ENCODE results near the gene MEIKIN.
"Not testable (repeated sequence)": the region's sequence is repeated elsewhere in the genome, so short reads cannot be mapped to it uniquely, and the experiment has no call there.

The MEIKIN gene

DNA sequence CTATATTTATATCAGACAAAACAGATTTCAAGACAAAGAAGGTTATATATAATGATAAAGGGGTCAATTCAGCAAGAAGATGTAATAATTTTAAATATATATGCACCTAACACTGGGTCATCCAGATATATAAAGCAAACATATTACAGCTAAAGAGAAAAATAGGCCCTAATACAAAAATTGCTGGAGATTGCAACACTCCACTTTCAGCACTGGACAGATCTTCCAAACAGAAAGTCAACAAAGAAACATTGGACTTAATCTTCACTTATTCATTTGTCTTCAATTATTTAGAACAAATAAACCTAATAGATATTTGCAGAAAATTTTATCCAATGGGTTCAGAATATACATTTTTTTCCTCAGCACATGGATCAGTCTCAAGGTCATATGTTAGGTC, 45.8 kb downstream of the MEIKIN start:
- Mint-ChIP-seq H3K36me3 (ENCODE audit: low read depth) (peaks cover 20% of the 10 kb centered on the region), H3K9me3 (peaks cover 42% of the 10 kb centered on the region), H3K27me3 (peaks cover 3% of the 10 kb centered on the region), H3K4me1 (ENCODE audit: low read depth) (peaks cover 18% of the 10 kb centered on the region), H3K4me3 (no peak overlapping the region), H3K27ac (no peak overlapping the region)

- Mint-ChIP-seq H3K9me3 (no peaks in the 10 kb centered on the region), H3K4me1 (ENCODE audit: low read depth) (no peaks in the 10 kb centered on the region), H3K4me3 (no peak overlapping the region)
These were observed 61.5 kb downstream of the MEIKIN start for GRCh38 chr5:131883984-131884383.

GRCh38 chr5:131879705-131880104, 65.8 kb downstream of the MEIKIN start:
- no peaks in the 10 kb centered on the region for H3K36me3 Mint-ChIP-seq (ENCODE audit: low read depth)
- H3K4me1 Mint-ChIP-seq (ENCODE audit: low read depth): no peaks in the 10 kb centered on the region
- H3K9me3 Mint-ChIP-seq: no peaks in the 10 kb centered on the region

More at GRCh38 chr5:131883984-131884383, 61.5 kb downstream of the MEIKIN start:
- no peaks in the 10 kb centered on the region for H3K36me3 Mint-ChIP-seq (ENCODE audit: low read depth)
- no peaks in the 10 kb centered on the region for H3K27me3 Mint-ChIP-seq
- no peak overlapping the region for H3K27ac Mint-ChIP-seq

GRCh38 chr5:131877873-131878272, 67.6 kb downstream of the MEIKIN start:
- Mint-ChIP-seq H3K4me3 (no peak overlapping the region), H3K9me3 (peaks cover 4% of the 10 kb centered on the region), H3K36me3 (ENCODE audit: low read depth) (no peaks in the 10 kb centered on the region), H3K27me3 (no peaks in the 10 kb centered on the region), H3K27ac (no peak overlapping the region), H3K4me1 (ENCODE audit: low read depth) (no peaks in the 10 kb centered on the region)

More at GRCh38 chr5:131879705-131880104, 65.8 kb downstream of the MEIKIN start:
- Mint-ChIP-seq H3K27me3 (no peaks in the 10 kb centered on the region), H3K4me3 (no peak overlapping the region), H3K27ac (no peak overlapping the region)

- H3K27me3 Mint-ChIP-seq; H3K4me1 Mint-ChIP-seq (ENCODE audit: low read depth); H3K27ac Mint-ChIP-seq; H3K4me3 Mint-ChIP-seq: not testable (repeated sequence)
- Mint-ChIP-seq H3K9me3 (peaks cover 26% of the 10 kb centered on the region), H3K36me3 (ENCODE audit: low read depth) (peaks cover 11% of the 10 kb centered on the region)
These were observed 74.2 kb downstream of the MEIKIN start for GRCh38 chr5:131871251-131871650.

GRCh38 chr5:131867524-131867923, 77.9 kb downstream of the MEIKIN start:
- no peak overlapping the region for H3K4me3 Mint-ChIP-seq
- peaks cover 6% of the 10 kb centered on the region for H3K27me3 Mint-ChIP-seq
- H3K9me3 Mint-ChIP-seq: peaks cover 43% of the 10 kb centered on the region
- no peaks in the 10 kb centered on the region for H3K4me1 Mint-ChIP-seq (ENCODE audit: low read depth)
- peaks cover 15% of the 10 kb centered on the region for H3K36me3 Mint-ChIP-seq (ENCODE audit: low read depth)
- no peak overlapping the region for H3K27ac Mint-ChIP-seq

- no peaks in the 10 kb centered on the region for H3K4me1 Mint-ChIP-seq (ENCODE audit: low read depth)
- H3K36me3 Mint-ChIP-seq (ENCODE audit: low read depth): peaks cover 9% of the 10 kb centered on the region
- peaks cover 29% of the 10 kb centered on the region for H3K9me3 Mint-ChIP-seq
- no peak overlapping the region for H3K27ac Mint-ChIP-seq
- no peak overlapping the region for H3K4me3 Mint-ChIP-seq
- H3K27me3 Mint-ChIP-seq: no peaks in the 10 kb centered on the region
These were observed 81.8 kb downstream of the MEIKIN start for GRCh38 chr5:131863700-131864099.

DNA sequence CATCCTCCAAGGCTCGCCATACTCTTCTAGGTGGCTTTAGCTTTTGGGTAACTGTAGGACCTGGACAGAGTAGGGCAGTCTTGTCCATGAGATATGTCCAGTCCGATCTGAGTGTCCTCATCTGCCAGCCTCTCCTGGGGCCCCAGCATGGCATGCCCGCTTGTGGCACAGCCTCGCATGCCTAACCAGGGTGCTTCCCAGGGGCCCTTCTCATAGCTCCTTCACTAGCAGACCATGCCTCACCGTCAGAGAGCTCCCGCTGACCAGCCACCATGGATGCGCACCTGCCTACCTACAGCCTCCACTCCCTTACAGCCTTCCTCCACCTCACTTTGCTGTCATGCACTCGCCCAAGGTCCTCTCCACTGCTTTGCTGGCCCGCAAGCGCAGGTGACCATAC, 88.1 kb downstream of the MEIKIN start:
- no peak overlapping the region for H3K4me3 Mint-ChIP-seq
- H3K4me1 Mint-ChIP-seq (ENCODE audit: low read depth): peaks cover 18% of the 10 kb centered on the region
- no peaks in the 10 kb centered on the region for H3K36me3 Mint-ChIP-seq (ENCODE audit: low read depth)
- H3K27me3 Mint-ChIP-seq: no peaks in the 10 kb centered on the region
- no peak overlapping the region for H3K27ac Mint-ChIP-seq
- peaks cover 5% of the 10 kb centered on the region for H3K9me3 Mint-ChIP-seq

- Mint-ChIP-seq H3K27me3 (no peaks in the 10 kb centered on the region), H3K36me3 (ENCODE audit: low read depth) (peaks cover 3% of the 10 kb centered on the region), H3K9me3 (peaks cover 5% of the 10 kb centered on the region), H3K27ac (no peak overlapping the region), H3K4me3 (no peak overlapping the region), H3K4me1 (ENCODE audit: low read depth) (peaks cover 18% of the 10 kb centered on the region)
These were observed 90.0 kb downstream of the MEIKIN start for GRCh38 chr5:131855452-131855851.

GRCh38 chr5:131854134-131854533, 91.3 kb downstream of the MEIKIN start:
- peaks cover 5% of the 10 kb centered on the region for H3K36me3 Mint-ChIP-seq (ENCODE audit: low read depth)
- peaks cover 18% of the 10 kb centered on the region for H3K4me1 Mint-ChIP-seq (ENCODE audit: low read depth)
- H3K27me3 Mint-ChIP-seq: no peaks in the 10 kb centered on the region
- peaks cover 12% of the 10 kb centered on the region for H3K9me3 Mint-ChIP-seq
- no peak overlapping the region for H3K27ac Mint-ChIP-seq
- H3K4me3 Mint-ChIP-seq: no peak overlapping the region

GRCh38 chr5:131848662-131849061, 96.8 kb downstream of the MEIKIN start:
- H3K9me3 Mint-ChIP-seq: peaks cover 40% of the 10 kb centered on the region

DNA sequence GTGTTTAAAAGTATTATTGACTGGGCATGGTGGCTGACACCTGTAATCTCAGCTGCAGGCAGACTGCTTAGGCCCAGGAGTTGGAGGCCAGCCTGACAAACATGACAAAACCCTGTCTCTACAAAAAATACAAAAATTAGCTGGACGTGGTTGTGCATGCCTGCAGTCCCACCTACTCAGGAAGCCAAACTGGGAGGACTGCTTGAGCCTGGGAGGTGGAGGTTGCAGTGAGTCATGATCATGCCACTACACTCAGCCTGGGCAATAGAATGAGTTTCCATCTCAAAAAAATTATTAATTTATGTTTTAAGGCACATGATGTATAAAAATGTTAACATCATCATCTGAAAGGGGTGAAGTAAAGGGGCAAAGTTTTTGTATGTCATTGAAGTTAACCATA, 98.9 kb downstream of the MEIKIN start:
- peaks cover 36% of the 10 kb centered on the region for H3K36me3 Mint-ChIP-seq (ENCODE audit: low read depth)
- no peak overlapping the region for H3K4me3 Mint-ChIP-seq
- H3K27ac Mint-ChIP-seq: no peak overlapping the region
- H3K9me3 Mint-ChIP-seq: peaks cover 42% of the 10 kb centered on the region
- no peaks in the 10 kb centered on the region for H3K27me3 Mint-ChIP-seq
- H3K4me1 Mint-ChIP-seq (ENCODE audit: low read depth): no peaks in the 10 kb centered on the region

More at GRCh38 chr5:131848662-131849061, 96.8 kb downstream of the MEIKIN start:
- Mint-ChIP-seq H3K4me3 (no peak overlapping the region), H3K36me3 (ENCODE audit: low read depth) (peaks cover 23% of the 10 kb centered on the region), H3K27ac (no peak overlapping the region), H3K4me1 (ENCODE audit: low read depth) (peaks cover 6% of the 10 kb centered on the region), H3K27me3 (no peaks in the 10 kb centered on the region)

- H3K9me3 Mint-ChIP-seq: peaks cover 42% of the 10 kb centered on the region
- no peaks in the 10 kb centered on the region for H3K4me1 Mint-ChIP-seq (ENCODE audit: low read depth)
- no peaks in the 10 kb centered on the region for H3K27me3 Mint-ChIP-seq
- peaks cover 36% of the 10 kb centered on the region for H3K36me3 Mint-ChIP-seq (ENCODE audit: low read depth)
- no peak overlapping the region for H3K27ac Mint-ChIP-seq
- no peak overlapping the region for H3K4me3 Mint-ChIP-seq
These were observed 99.6 kb downstream of the MEIKIN start for GRCh38 chr5:131845828-131846227.

DNA sequence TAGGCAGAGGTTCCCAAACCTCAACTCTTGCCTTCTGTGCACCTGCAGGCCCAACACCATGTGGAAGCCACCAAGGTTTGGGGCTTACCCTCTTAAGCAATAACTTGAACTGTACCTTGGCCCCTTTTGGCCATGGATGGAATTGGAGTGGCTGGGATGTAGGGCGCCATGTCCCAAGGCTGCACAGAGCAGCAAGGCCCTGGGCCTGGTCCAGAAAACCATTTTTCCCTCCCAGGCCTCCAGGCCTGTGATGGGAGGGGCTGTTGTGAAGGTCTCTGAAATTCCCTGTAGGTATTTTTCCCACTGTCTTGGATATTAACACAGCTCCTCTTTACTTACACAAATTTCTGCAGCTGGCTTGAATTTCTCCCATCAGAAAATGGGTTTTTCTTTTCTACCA, 102.5 kb downstream of the MEIKIN start:
- not testable (repeated sequence) for H3K27ac Mint-ChIP-seq; H3K4me3 Mint-ChIP-seq; H3K4me1 Mint-ChIP-seq (ENCODE audit: low read depth); H3K27me3 Mint-ChIP-seq
- H3K36me3 Mint-ChIP-seq (ENCODE audit: low read depth): peaks cover 27% of the 10 kb centered on the region
- peaks cover 44% of the 10 kb centered on the region for H3K9me3 Mint-ChIP-seq

GRCh38 chr5:131832702-131833101, 112.8 kb downstream of the MEIKIN start:
- not testable (repeated sequence) for H3K36me3 Mint-ChIP-seq (ENCODE audit: low read depth); H3K27me3 Mint-ChIP-seq; H3K4me3 Mint-ChIP-seq; H3K4me1 Mint-ChIP-seq (ENCODE audit: low read depth); H3K27ac Mint-ChIP-seq
- peaks cover 12% of the 10 kb centered on the region for H3K9me3 Mint-ChIP-seq

DNA sequence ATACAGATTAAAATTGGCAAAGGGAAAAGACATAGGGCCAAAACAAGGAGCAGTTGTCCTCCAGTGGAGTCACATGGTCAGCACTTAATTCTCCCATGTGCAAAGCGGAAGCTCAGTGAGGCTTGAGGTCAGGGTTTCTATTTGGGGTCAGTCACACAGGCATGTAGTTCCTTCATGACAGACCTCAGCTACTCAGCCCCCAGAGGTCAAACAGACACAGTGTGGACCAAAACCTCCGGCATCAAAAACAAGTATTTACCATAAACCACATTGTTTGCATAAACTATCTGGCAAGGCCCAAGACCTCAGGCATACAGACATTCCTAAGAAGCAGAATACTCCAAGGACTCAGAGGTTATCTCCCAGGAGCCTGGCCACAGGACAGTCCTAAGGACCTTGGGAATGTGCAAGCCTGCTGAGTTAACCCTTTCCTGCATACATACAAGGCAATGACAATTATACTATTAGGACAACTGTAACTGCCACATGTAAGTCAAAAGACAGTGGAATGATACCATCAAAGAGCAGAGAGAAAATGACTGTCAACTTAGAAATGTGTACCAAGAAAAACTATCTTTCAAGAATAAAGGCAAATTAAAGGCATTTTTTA, 120.0 kb downstream of the MEIKIN start:
- Mint-ChIP-seq H3K4me3 (no peak overlapping the region), H3K4me1 (ENCODE audit: low read depth) (peaks cover 5% of the 10 kb centered on the region), H3K9me3 (peaks cover 5% of the 10 kb centered on the region), H3K27ac (no peak overlapping the region), H3K36me3 (ENCODE audit: low read depth) (peaks cover 4% of the 10 kb centered on the region), H3K27me3 (no peaks in the 10 kb centered on the region)
